ENCODE results near the gene DVL1.

Gene DVL1

GRCh38 chr1:1340791-1341548 is 8.2 kb downstream of the DVL1 start:
- no peak overlapping the region for H3K4me3 ChIP-seq (ENCODE audit: low read length)
- WGBS (ENCODE audit: insufficient coverage, insufficient read length) = no CpG with 5 or more reads among the region's 36 CpGs
- no peak overlapping the region for H3K27ac ChIP-seq (ENCODE audit: low read length)
- no peaks in the 10 kb centered on the region for H3K27me3 ChIP-seq (ENCODE audit: control insufficient read depth, insufficient read depth, low read length)
- no peak for DNase-seq (ENCODE audit: low read depth, low spot score)
- H3K4me1 ChIP-seq (ENCODE audit: control insufficient read depth, insufficient read depth, low read length) = no peaks in the 10 kb centered on the region
- H3K9me3 ChIP-seq (ENCODE audit: control insufficient read depth, insufficient read depth, low read length) = no peaks in the 10 kb centered on the region
- peaks cover 17% of the 10 kb centered on the region for H3K36me3 ChIP-seq (ENCODE audit: control insufficient read depth, insufficient read depth, low read length)

GRCh38 chr1:1340185-1340584 is 9.0 kb downstream of the DVL1 start:
- no peak overlapping the region for H3K27ac ChIP-seq (ENCODE audit: low read length)
- H3K36me3 ChIP-seq (ENCODE audit: control insufficient read depth, insufficient read depth, low read length) = peaks cover 24% of the 10 kb centered on the region
- H3K9me3 ChIP-seq (ENCODE audit: control insufficient read depth, insufficient read depth, low read length) = no peaks in the 10 kb centered on the region
- no peaks in the 10 kb centered on the region for H3K4me1 ChIP-seq (ENCODE audit: control insufficient read depth, insufficient read depth, low read length)
- no peak overlapping the region for H3K4me3 ChIP-seq (ENCODE audit: low read length)
- WGBS (ENCODE audit: insufficient coverage, insufficient read length) = no CpG with 5 or more reads among the region's 23 CpGs
- DNase-seq (ENCODE audit: low read depth, low spot score) = no peak
- H3K27me3 ChIP-seq (ENCODE audit: control insufficient read depth, insufficient read depth, low read length) = no peaks in the 10 kb centered on the region

- no peaks in the 10 kb centered on the region for H3K27me3 ChIP-seq (ENCODE audit: control insufficient read depth, insufficient read depth, low read length)
- DNase-seq (ENCODE audit: low read depth, low spot score) = no peak
- no peak overlapping the region for H3K4me3 ChIP-seq (ENCODE audit: low read length)
- WGBS (ENCODE audit: insufficient coverage, insufficient read length) = no CpG with 5 or more reads among the region's 36 CpGs
- no peaks in the 10 kb centered on the region for H3K4me1 ChIP-seq (ENCODE audit: control insufficient read depth, insufficient read depth, low read length)
- H3K27ac ChIP-seq (ENCODE audit: low read length) = no peak overlapping the region
- no peaks in the 10 kb centered on the region for H3K9me3 ChIP-seq (ENCODE audit: control insufficient read depth, insufficient read depth, low read length)
- peaks cover 24% of the 10 kb centered on the region for H3K36me3 ChIP-seq (ENCODE audit: control insufficient read depth, insufficient read depth, low read length)
Observed at GRCh38 chr1:1338278-1338677, 10.9 kb downstream of the DVL1 start.

- H3K27me3 ChIP-seq (ENCODE audit: control insufficient read depth, insufficient read depth, low read length) = no peaks in the 10 kb centered on the region
- H3K9me3 ChIP-seq (ENCODE audit: control insufficient read depth, insufficient read depth, low read length) = no peaks in the 10 kb centered on the region
- H3K36me3 ChIP-seq (ENCODE audit: control insufficient read depth, insufficient read depth, low read length) = peaks cover 24% of the 10 kb centered on the region
- no peak for DNase-seq (ENCODE audit: low read depth, low spot score)
- no peak overlapping the region for H3K27ac ChIP-seq (ENCODE audit: low read length)
- H3K4me1 ChIP-seq (ENCODE audit: control insufficient read depth, insufficient read depth, low read length) = no peaks in the 10 kb centered on the region
- WGBS (ENCODE audit: insufficient coverage, insufficient read length) = no CpG with 5 or more reads among the region's 18 CpGs
- no peak overlapping the region for H3K4me3 ChIP-seq (ENCODE audit: low read length)
Observed at GRCh38 chr1:1337793-1338147, 11.4 kb downstream of the DVL1 start.

- H3K4me1 ChIP-seq (ENCODE audit: control insufficient read depth, insufficient read depth, low read length) = no peaks in the 10 kb centered on the region
- no peak overlapping the region for H3K4me3 ChIP-seq (ENCODE audit: low read length)
- no peak overlapping the region for H3K27ac ChIP-seq (ENCODE audit: low read length)
- no CpG with 5 or more reads among the region's 32 CpGs for WGBS (ENCODE audit: insufficient coverage, insufficient read length)
- H3K9me3 ChIP-seq (ENCODE audit: control insufficient read depth, insufficient read depth, low read length) = no peaks in the 10 kb centered on the region
- H3K36me3 ChIP-seq (ENCODE audit: control insufficient read depth, insufficient read depth, low read length) = peaks cover 24% of the 10 kb centered on the region
- H3K27me3 ChIP-seq (ENCODE audit: control insufficient read depth, insufficient read depth, low read length) = no peaks in the 10 kb centered on the region
- DNase-seq (ENCODE audit: low read depth, low spot score) = no peak
Observed at GRCh38 chr1:1336931-1337792, 12.1 kb downstream of the DVL1 start.

- WGBS (ENCODE audit: insufficient coverage, insufficient read length) = no CpG with 5 or more reads among the region's 26 CpGs
- Histone ChIP-seq H3K27ac (ENCODE audit: low read length) (no peak overlapping the region), H3K4me3 (ENCODE audit: low read length) (no peak overlapping the region), H3K4me1 (ENCODE audit: control insufficient read depth, insufficient read depth, low read length) (no peaks in the 10 kb centered on the region), H3K27me3 (ENCODE audit: control insufficient read depth, insufficient read depth, low read length) (no peaks in the 10 kb centered on the region), H3K36me3 (ENCODE audit: control insufficient read depth, insufficient read depth, low read length) (peaks cover 22% of the 10 kb centered on the region), H3K9me3 (ENCODE audit: control insufficient read depth, insufficient read depth, low read length) (no peaks in the 10 kb centered on the region)
- no peak for DNase-seq (ENCODE audit: low read depth, low spot score)
Observed at GRCh38 chr1:1336446-1336845, 12.8 kb downstream of the DVL1 start.

GRCh38 chr1:1335792-1336248 is 13.4 kb downstream of the DVL1 start:
- H3K4me3 ChIP-seq (ENCODE audit: low read length) = no peak overlapping the region
- peaks cover 17% of the 10 kb centered on the region for H3K36me3 ChIP-seq (ENCODE audit: control insufficient read depth, insufficient read depth, low read length)
- no peaks in the 10 kb centered on the region for H3K9me3 ChIP-seq (ENCODE audit: control insufficient read depth, insufficient read depth, low read length)
- no peak for DNase-seq (ENCODE audit: low read depth, low spot score)
- no peak overlapping the region for H3K27ac ChIP-seq (ENCODE audit: low read length)
- H3K4me1 ChIP-seq (ENCODE audit: control insufficient read depth, insufficient read depth, low read length) = no peaks in the 10 kb centered on the region
- no CpG with 5 or more reads among the region's 21 CpGs for WGBS (ENCODE audit: insufficient coverage, insufficient read length)
- H3K27me3 ChIP-seq (ENCODE audit: control insufficient read depth, insufficient read depth, low read length) = no peaks in the 10 kb centered on the region

GRCh38 chr1:1335283-1335682 is 13.9 kb downstream of the DVL1 start:
- DNase-seq (ENCODE audit: low read depth, low spot score) = no peak
- Histone ChIP-seq H3K27ac (ENCODE audit: low read length) (no peak overlapping the region), H3K36me3 (ENCODE audit: control insufficient read depth, insufficient read depth, low read length) (peaks cover 15% of the 10 kb centered on the region; the same call in 1 of the 2 replicates), H3K9me3 (ENCODE audit: control insufficient read depth, insufficient read depth, low read length) (no peaks in the 10 kb centered on the region), H3K4me1 (ENCODE audit: control insufficient read depth, insufficient read depth, low read length) (no peaks in the 10 kb centered on the region), H3K4me3 (ENCODE audit: low read length) (no peak overlapping the region), H3K27me3 (ENCODE audit: control insufficient read depth, insufficient read depth, low read length) (no peaks in the 10 kb centered on the region)
- no CpG with 5 or more reads among the region's 16 CpGs for WGBS (ENCODE audit: insufficient coverage, insufficient read length)

- Histone ChIP-seq H3K4me1 (ENCODE audit: control insufficient read depth, insufficient read depth, low read length) (no peaks in the 10 kb centered on the region), H3K27ac (ENCODE audit: low read length) (no peak overlapping the region)
Observed at GRCh38 chr1:1334835-1335234, 14.4 kb downstream of the DVL1 start.

GRCh38 chr1:1333551-1334241 is 15.5 kb downstream of the DVL1 start:
- H3K27me3 ChIP-seq (ENCODE audit: control insufficient read depth, insufficient read depth, low read length) = no peaks in the 10 kb centered on the region
- no CpG with 5 or more reads among the region's 36 CpGs for WGBS (ENCODE audit: insufficient coverage, insufficient read length)
- H3K36me3 ChIP-seq (ENCODE audit: control insufficient read depth, insufficient read depth, low read length) = peaks cover 6% of the 10 kb centered on the region; the same call in 1 of the 2 replicates
- peaks cover 2% of the 10 kb centered on the region; the same call in 1 of the 2 replicates for H3K4me1 ChIP-seq (ENCODE audit: control insufficient read depth, insufficient read depth, low read length)
- H3K4me3 ChIP-seq (ENCODE audit: low read length) = no peak overlapping the region
- no peak overlapping the region for H3K27ac ChIP-seq (ENCODE audit: low read length)
- no peaks in the 10 kb centered on the region for H3K9me3 ChIP-seq (ENCODE audit: control insufficient read depth, insufficient read depth, low read length)
- DNase-seq (ENCODE audit: low read depth, low spot score) = no peak

More at GRCh38 chr1:1334835-1335234, 14.4 kb downstream of the DVL1 start:
- H3K4me3 ChIP-seq (ENCODE audit: low read length) = no peak overlapping the region
- WGBS (ENCODE audit: insufficient coverage, insufficient read length) = no CpG with 5 or more reads among the region's 11 CpGs
- peaks cover 11% of the 10 kb centered on the region; the same call in 1 of the 2 replicates for H3K36me3 ChIP-seq (ENCODE audit: control insufficient read depth, insufficient read depth, low read length)
- H3K9me3 ChIP-seq (ENCODE audit: control insufficient read depth, insufficient read depth, low read length) = no peaks in the 10 kb centered on the region
- H3K27me3 ChIP-seq (ENCODE audit: control insufficient read depth, insufficient read depth, low read length) = no peaks in the 10 kb centered on the region
- DNase-seq (ENCODE audit: low read depth, low spot score) = no peak
